Measurements from ENCODE around the gene CYP2E1.
"Not testable (repeated sequence)": the region's sequence is repeated elsewhere in the genome, so short reads cannot be mapped to it uniquely, and the experiment has no call there.

Gene CYP2E1

DNA sequence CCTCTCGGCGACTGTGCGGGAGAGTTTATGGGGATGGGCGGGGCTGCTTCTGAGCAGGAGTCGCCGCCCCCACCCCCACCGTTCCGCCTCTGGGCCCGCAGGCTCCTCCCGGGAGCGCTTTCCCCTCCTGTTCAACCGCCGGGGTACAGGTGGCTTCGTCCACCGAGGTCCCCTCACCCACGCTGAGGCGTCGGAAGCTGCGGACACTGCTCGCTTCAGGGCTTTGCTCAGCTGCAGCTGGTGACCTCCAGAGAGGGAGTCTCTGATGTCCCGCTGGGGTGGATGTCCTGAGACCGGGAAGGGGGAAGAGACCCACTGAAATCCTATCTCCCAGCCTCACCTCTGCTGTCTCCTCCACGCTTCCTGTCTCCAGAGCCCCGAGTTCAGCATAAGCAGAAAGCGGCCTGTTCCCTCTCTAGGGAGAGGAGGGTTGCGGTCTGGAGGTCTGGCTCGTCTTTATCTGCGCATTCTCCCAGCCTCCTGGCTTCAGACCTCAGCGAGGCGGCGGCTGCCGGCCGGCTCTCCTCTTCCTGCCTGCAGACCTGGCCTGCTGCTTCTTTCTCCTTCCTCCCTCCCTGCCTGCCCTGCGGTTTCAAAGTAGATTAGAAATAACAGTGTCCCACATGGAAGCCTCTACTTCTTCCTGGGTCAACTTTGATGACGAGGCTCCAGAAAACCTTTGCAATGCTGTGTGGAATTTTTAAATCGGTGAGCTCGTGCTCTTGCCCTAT lies 1.8 kb downstream of the CYP2E1 start:
- ATAC-seq, result no peak

DNA sequence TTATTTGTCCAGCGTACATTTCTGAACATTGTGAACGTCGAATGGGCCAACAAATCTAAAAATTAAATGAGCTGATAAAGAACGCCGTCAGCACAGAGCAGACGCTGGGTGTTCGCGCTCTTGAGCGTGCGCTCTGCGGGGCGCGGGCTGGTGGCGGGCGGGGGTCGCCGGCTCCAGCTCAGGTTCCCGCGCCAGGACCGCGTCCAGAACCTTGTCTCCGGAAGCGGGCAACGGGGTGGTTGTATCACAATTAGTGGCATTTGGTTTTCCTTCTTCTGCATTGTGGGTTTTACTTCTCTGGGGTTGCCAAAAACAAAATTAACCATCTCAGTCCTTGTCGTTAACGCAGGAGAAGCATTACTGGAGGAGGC lies 2.4 kb downstream of the CYP2E1 start:
- no peak for ATAC-seq

DNA sequence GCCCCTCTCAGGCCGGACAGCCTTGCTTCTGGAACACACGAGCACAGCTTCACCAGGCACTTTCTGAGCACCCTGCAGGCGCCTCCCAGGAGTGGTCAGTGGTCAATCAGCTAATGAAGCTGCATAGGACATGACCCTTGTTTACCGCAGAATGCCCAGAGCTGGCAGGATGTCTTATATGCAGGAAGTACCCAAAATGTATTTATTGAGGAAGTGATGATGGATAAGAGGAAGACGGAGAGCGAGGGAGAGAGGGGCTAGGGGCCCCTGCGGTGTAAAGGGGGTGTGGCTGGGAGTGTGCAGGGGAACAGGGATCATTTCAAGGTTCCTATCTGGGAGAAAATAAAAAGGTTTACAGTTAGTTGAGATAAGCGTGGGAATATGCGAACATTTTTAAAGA lies 3.3 kb downstream of the CYP2E1 start:
- ATAC-seq, result no peak

DNA sequence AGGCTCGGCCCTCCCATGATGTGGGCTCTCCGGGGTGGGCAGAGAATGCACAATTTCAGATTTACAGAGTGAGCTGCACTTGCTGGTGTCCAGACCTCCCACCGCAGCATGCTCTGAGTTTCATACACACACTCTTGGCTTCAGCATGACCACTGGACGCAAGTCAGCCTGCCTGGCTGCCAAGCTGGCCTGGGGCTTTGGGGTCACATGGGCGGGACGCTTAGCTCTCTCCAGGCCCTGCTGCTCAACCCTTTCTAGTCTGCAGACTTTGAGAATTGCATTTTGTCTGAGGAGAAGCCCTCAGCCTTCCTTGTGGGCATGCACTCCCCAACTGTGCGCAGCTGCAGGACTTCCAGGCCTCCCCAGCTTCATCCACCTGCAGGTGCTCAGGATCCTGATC lies 5.7 kb downstream of the CYP2E1 start:
- no peak for ATAC-seq

DNA sequence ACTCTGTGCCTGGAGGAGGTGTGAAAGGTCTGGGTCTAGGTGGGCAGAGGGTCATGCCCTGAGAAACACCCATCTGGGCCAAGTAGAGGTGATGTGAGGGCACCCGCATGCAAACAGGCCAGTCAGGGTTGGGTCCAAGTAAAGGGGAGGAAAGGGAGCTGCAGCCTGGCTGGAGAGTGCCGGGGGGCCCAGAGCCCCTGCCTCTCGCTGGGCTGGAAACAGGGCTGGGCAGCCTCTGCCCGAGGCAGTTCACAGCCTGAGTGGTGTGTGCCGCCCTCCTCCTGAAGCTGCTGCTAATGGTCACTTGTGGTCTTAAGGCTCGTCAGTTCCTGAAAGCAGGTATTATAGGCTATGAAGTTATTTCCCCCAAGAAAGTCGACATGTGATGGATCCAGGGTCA lies 7.3 kb downstream of the CYP2E1 start:
- ATAC-seq, result no peak

DNA sequence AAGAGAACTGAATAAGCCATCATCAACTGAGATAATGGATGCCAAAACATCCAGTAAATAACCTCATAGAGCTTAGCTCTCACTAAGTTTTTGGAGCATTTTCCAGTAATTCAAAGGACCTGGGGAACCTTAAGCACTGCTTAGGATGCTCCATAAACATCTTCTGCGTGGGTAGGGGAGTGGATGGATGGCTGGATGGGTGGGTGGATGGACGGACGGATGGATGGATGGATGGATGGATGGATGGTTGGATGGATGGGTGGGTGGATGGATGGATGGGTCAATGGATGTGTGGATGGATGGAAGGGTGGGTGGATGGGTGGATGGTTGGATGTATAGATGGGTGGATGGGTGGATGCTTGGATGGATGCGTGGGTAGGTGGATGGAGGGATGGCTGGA lies 9.0 kb downstream of the CYP2E1 start:
- ATAC-seq, result no peak

DNA sequence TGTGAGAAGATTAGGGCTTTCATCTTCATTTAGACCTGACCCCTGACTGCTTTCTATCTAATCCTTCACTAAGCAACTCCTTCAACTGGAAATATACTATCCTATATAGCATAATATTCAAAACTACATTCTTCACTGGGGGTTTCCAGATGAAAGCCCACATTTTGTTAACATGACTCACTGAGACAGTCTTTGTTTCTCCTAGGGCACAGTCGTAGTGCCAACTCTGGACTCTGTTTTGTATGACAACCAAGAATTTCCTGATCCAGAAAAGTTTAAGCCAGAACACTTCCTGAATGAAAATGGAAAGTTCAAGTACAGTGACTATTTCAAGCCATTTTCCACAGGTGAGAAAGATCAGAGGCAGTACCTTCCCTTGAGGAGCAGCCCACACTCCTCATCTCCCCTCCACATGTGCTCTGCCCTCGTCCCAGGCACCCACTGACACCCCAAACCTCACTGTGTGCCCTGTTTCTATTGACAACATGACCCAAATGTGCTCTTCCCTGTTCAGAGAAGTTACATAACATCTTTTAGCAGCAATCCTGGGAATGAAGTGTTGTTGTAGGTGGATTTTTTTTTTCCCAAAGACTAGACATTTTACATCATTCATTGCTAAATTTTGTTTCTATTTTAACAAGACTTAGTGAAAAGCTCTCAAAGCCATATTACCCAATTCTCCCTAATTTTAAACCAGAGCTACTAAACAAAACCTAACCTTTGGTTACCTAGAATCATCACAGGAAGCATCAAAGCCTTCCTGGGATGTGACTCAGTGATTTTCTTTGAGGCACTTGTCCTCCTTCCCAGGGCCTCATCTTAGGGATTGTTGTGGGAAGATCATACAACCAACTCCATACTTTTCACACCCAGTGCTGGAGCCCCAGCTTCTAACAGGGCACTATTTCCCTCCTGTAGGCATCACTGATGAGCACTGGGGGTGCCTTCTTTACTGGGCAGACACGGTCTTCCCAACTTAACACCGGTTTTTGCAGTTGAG lies 10.7 kb downstream of the CYP2E1 start:
- no peak for ATAC-seq

DNA sequence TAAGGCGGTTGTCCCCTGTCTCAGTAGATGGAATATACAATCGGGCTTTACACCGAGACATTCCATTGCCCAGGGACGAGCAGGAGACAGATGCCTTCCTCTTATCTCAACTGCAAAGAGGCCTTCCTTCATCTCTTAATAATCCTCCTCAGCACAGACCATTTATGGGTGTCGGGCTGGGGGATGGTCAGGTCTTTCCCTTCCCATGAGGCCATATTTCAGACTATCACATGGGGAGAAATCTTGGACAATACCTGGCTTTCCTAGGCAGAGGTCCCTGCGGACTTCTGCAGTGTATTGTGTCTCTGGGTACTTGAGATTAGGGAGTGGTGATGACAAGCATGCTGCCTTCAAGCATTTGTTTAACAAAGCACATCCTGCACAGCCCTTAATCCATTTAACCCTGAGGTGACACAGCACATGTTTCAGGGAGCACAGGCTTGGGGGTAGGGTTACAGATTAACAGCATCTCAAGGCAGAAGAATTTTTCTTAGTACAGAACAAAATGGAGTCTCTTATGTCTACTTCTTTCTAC lies 14.3 kb downstream of the CYP2E1 start:
- ATAC-seq, result not testable (repeated sequence)

DNA sequence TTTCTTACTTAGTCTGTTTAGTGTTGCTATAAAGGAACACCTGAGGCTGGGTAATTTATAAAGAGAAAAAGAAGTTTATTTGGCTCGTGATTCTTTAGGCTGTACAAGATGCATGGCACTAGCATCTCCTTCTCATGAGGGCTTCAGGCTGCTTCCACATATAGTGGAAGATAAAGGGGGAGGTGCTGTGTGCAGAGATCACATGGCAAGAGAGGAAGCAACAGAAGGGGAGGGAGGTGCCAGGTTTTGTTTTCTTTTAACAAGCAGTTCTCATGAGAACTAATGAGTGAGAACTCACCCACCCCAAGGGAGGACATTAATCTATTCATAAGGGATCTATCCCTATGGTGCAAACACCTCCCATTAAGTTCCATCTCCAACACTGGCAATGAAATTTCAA lies 17.3 kb downstream of the CYP2E1 start:
- no peak for ATAC-seq

DNA sequence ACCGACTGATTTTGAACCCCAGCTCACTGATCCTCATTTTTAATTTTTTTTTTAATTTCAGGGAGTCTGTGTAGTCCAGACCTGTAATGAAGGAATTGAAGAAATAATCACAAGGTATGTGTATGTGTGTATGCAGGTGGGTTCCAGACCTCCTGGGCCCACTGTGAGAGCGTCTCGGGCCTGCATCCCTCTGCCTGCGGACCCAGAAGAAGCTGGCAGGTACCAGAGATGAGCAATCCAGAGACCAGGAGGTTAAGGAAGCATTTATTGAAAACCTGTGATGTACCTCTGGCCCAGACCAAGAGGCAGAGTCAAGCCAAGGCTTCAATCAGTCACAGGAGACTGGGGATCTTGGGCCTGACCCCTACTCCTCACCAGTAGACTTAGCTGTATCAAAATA lies 27.4 kb downstream of the CYP2E1 start:
- no peak for ATAC-seq

DNA sequence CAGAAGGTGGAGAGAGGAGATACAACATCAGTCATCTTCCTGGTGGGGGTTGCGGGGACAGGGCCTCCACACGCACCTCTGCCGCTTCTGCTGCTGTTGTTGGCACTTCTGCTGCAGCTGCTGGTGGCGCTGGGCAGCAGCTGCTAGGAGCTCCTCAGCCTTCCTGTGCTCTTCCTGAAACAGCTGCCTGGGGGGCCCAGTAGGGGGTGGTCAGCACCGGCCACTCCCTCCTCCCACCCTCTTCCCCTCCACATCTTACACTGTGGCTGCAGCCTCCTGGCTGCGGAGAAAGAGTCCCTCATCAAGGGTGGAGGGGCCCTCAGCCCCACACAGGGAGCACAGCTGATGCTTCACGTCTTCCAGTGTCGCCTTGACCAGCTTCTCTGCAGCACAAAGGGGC lies 28.4 kb downstream of the CYP2E1 start:
- ATAC-seq, result no peak

DNA sequence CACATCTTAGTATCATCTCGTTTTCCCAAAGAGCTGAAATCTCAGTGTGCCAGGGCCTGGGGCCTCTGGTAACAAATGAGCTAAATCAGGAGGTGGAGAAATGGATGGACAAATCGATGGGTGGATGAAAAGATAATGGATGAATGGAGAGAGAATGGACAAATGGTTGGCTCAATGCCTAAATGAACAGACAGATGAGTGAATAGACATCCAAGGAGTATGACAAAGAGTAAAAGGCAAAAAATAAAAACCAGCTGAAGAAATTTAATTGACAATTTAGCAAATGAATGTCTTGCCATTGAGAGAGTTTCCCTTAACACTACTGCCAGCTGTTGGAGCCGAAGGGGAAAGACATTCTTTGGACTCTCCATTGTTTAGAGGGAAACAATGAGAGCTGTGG lies 30.2 kb downstream of the CYP2E1 start:
- no peak for ATAC-seq

DNA sequence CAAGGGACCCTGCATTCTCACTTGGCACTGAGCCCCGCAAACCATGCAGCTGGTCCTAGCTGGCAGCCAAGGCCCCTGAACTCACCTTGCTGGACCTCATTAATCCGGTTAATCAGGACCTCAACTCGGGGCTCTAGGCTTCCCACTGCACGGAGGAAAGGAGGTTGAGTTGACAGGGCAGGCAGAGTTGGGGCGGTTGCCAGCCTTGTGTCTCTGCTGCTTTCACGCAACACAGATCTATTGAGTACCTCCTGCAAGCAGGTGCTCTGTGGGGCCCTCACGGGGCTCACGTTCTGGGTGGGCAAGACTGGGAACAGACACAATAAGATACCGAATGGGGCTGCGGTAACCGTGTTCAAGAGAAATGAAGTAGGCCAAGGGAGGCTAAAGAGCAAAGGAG lies 32.1 kb downstream of the CYP2E1 start:
- ATAC-seq, result no peak

DNA sequence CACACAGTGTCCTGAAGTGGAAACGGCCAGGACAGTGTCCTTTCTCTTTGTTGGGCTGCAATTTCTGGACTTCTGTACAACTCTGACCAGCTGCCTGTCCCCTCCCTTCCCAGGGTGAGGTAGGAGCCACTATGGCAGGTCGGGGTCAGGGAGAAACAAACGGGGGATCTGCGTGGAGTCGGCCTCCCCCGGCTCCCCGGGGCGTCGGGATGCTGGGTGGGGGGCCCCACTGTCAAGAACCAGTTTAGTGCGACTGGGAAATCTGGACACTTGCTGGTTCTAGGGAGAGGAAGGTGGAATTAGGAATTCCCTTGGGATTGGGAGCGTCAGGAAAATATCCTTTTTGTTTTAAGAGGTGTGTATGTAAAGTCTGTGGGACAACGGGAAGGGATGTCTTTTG lies 37.7 kb downstream of the CYP2E1 start:
- no peak for ATAC-seq

DNA sequence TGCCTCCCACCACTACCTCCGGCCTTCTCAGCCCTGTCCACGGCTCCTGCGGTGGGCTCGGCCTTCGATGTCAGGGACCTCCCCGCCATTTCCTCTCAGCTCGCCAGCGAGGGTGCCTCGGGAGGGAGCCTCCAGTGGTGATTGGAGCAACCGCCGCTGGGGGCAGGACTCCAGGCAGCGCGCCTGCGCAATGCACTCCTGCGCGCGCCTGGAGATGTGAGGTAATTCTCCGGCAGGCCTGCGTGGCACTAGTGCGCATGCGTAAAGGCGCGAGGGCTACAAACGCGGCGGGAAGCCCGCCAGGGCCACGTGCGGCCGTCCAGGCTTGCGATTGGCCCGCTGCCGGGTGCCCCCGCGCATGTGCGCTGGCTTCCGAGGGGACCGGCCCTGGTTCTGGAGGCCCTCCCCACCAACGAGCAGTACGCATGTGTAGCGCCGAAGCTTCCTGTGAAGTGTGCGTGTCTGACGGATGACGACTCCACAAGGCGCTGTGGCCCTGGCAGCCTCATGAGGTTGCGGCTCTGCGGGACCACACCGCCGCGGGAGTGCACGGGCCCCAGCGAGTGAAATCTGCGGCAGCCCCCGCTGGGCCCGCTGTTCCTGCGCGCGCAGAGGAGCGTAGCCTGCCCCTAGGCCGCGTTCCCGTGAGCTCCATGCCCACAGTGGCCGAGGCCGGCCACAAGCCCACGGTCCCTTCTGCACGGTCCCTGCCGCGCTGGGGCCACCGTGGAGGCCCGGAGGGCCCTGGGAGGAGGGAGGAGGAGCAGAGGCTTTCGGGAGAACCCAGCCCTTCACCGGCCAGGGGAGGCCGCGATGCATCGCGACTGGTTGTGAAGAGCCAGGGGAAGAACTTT lies 38.5 kb downstream of the CYP2E1 start, which contains the start of gene SYCE1:
Gene SYCE1 (minus strand): TSS at position 143 of the 854 bp plus-strand sequence. CDS start 54 bp downstream, at position 89.
- ATAC-seq, result peak in 1 of 2 donors; percentile 7

DNA sequence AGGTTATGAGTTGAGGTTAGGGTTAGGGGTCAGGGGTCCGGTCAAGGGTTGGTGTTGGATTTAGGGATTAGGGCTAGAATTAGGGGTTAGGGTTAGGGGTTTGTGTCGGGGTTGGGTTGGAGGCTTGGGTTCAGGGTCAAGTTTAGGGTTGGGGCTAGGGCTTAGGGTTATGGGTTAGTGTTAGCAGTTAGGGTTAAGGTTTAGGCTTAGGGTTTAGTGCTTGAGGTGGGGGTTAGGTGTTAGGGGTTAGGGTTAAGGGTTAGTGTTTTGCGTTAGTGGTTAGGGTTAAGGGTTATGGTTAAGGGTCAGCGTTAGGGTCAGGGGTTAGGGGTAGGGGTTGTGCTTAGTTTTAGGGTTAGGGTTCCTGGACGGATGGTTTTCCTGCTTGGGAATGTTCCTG lies 40.0 kb downstream of the CYP2E1 start:
- no peak for ATAC-seq

DNA sequence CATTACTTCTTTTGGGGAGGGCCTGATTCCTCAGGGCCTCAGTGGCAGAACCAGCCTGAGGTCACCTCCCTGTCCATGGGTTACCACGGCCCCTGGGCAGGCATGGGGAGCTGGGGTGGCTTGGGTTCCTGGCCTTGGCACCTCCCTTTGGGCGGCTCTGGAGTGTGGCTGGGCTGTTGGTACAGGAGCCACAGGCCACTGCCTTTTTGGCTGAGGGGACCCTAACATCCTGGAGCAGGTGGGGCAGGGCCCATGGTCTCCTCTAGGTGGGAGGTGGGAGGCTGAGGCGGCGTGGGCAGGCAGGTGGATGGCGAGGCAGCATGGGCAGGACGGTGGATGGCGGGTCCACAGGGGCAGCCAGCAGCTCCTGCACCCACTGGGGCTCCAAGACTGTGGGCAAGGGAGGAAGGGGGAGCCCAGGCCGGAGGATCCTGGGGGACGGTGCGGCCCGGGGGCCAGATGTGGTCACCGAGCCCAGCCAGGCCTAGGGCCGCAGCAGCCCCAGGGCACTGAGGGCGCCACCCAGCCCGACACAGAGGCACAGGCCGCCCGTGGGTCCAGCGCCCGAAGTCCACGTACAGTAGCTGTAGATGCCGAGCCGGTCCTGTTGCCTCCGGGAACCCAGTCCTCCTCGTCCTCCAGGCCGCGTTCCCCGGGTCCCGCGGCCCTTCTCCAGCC lies 40.6 kb downstream of the CYP2E1 start:
- ATAC-seq, result no peak

DNA sequence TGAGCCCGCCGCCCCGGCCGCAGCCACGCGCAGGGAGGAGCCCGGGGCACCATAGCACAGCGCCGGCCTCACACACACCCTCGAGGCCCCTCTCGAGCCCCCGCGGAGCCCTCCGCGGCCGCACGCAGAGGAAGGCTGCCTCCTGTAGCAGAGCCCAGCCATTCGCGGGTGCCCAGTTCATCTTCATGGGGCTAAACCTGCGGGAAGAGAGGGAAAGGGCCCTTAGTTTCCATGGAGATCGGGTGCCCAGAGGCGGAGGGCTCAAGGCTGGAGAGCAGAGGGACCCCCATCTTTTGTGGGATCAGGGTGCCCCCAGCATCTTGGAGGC lies 41.1 kb downstream of the CYP2E1 start:
- no peak for ATAC-seq

DNA sequence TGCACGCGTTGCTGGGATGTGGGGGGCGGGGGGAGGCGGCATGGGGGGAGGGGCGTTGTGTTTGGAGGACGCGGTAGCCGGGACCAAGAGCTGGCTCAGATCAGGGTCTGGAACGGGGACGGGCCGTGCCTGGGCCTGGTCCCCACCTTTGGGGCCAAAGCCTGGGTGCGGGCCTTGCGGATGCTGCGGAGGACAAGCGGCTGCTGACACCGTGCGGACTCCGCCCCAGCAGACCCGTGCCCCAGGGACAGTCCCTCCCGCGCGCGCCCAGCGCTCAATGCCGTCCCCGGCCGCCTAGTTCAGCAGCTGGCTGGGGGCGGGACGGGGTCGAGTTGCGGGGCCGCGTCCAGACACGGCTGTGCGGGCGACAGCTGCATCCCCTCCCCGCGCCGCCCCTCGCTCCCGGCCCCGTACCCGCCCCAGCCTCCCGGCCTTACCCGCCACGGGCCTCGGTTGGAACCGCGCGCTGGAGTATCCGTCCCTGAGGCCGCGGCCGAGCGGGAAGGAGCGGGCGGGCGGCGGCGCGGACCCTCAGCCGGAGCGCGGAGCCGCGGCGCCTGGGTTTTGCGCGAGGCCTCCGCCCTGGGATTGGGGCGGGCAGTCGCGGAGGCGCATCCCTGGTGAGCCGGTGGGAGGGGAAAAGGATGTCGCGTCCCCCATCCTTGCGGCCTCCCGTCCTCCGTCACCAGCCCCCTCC lies 41.8 kb downstream of the CYP2E1 start:
- ATAC-seq, result peak in 1 of 2 donors; percentile 36

DNA sequence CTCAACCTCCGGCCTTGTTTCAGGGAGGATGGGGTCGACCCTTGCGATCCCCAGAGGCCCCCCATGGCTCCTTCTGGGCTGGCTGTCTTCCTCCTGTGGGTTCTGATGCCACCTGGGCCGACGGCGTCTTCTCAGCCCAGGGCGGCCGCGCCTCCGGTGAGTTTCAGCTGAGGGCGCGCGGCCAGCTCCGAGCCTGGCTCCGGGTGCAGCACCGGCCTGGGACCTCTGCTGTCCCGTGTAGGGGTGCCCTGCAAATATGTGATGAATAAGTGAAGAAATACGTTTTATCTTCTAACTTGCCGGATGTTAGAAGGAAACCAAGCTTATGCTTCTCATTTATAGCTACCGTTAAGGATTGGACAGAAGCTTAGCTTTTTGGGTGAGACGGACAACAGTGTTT lies 42.6 kb downstream of the CYP2E1 start:
- peak in 1 of 2 donors; percentile 10 for ATAC-seq

DNA sequence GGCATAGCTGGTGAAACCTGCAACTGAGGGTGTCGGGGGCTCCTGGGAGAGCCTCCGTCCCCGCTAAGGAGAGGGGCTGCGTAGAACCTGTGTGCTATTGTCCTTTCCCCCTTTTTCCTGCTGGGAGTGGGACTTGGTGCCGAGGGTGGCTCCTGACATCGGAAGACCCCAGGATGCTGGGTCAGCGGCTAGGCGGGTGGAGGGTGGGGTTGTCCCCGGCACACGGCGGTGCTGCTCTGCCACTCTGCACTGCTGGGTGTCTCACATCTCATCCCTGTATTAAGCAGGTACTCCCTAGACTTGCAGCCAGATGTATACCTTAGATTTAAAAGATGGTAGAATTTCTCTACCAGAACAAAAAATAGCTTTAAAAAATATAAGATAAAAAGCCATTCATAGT lies 44.9 kb downstream of the CYP2E1 start:
- not testable (repeated sequence) for ATAC-seq

DNA sequence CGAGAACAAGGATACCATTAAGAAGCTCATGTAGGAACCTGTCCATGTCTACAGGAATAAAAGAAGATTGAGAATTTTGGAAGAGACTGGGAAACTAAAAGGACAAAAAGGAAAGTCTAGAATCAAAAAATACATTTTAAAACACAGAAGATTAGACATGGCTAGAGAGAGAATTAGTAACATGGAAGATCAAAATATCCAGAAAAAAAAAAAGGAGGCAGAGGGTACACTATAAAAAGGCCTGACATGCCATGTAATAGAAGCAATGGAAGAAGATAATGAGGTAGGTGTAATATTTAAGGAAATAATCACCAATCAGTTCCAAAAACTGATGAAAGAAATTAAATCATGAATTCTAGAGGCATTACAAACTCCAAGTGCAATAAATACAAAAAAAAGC lies 46.3 kb downstream of the CYP2E1 start:
- ATAC-seq, result not testable (repeated sequence)
